Esophagus (tissue), 2 donors: Measurements from ENCODE around the gene IL1RN. TPM values are rescaled to one million over a fixed set of nuclear protein-coding genes. Genes with fewer than 3 reads are reported as not detected.

Experiments used
- H3K27ac ChIP-seq, 2 donors: one replicate each; pipeline ENCODE4 v1.5.1; 2013; ENCODE audit warnings: low read depth in 2 of 2, mild to moderate bottlenecking in 2 of 2, inconsistent platforms in 1 of 2, low read length in 1 of 2, moderate library complexity in 1 of 2
- H3K27me3 ChIP-seq, 2 donors: one replicate each; pipeline ENCODE4 v1.6.1; 2013; ENCODE audit warnings: low read length in 2 of 2, control low read depth in 1 of 2, mild to moderate bottlenecking in 1 of 2; ENCODE audit not compliant: insufficient read depth in 2 of 2, control insufficient read depth in 1 of 2
- H3K36me3 ChIP-seq, 2 donors: one replicate each; pipeline ENCODE4 v1.6.1; 2013; ENCODE audit warnings: low read length in 1 of 2; ENCODE audit not compliant: control insufficient read depth in 2 of 2, insufficient read depth in 2 of 2
- H3K4me1 ChIP-seq, 2 donors: one replicate each; pipeline ENCODE4 v1.6.1; 2013; ENCODE audit warnings: low read length in 1 of 2; ENCODE audit not compliant: control insufficient read depth in 2 of 2, insufficient read depth in 2 of 2
- H3K4me3 ChIP-seq, 2 donors: one replicate each; pipeline ENCODE4 v1.5.1; 2013; ENCODE audit warnings: low read length in 2 of 2, mild to moderate bottlenecking in 2 of 2, low read depth in 1 of 2, moderate library complexity in 1 of 2
- H3K9me3 ChIP-seq, 2 donors: one replicate each; pipeline ENCODE4 v1.6.1; 2013; ENCODE audit warnings: mild to moderate bottlenecking in 2 of 2, low read depth in 1 of 2, low read length in 1 of 2, moderate library complexity in 1 of 2; ENCODE audit not compliant: control insufficient read depth in 2 of 2, insufficient read depth in 1 of 2
- WGBS, 2 donors: extraction: QIAGEN DNeasy Blood & Tissue Kit; methylation state at CpG; one replicate each; pipeline ENCODE4 v1.1.7; 2013; 5-methylcytosine and 5-hydroxymethylcytosine counted together
- polyA plus RNA-seq, 2 donors: library from polyadenylated mRNA; stranded (reverse); fragments of 200-250 nt; gene quantifications; one replicate each; pipeline ENCODE4 v1.2.3, GENCODE V29; 2013
- donor health status: healthy with polysubstance abuse.
- donor health status: Bipolar disorder and iron deficiency.

IL1RN gene, protein sequence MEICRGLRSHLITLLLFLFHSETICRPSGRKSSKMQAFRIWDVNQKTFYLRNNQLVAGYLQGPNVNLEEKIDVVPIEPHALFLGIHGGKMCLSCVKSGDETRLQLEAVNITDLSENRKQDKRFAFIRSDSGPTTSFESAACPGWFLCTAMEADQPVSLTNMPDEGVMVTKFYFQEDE
- polyA plus RNA-seq: 1,000 to 10,000 TPM; 1,363 to 2,112 TPM

DNA sequence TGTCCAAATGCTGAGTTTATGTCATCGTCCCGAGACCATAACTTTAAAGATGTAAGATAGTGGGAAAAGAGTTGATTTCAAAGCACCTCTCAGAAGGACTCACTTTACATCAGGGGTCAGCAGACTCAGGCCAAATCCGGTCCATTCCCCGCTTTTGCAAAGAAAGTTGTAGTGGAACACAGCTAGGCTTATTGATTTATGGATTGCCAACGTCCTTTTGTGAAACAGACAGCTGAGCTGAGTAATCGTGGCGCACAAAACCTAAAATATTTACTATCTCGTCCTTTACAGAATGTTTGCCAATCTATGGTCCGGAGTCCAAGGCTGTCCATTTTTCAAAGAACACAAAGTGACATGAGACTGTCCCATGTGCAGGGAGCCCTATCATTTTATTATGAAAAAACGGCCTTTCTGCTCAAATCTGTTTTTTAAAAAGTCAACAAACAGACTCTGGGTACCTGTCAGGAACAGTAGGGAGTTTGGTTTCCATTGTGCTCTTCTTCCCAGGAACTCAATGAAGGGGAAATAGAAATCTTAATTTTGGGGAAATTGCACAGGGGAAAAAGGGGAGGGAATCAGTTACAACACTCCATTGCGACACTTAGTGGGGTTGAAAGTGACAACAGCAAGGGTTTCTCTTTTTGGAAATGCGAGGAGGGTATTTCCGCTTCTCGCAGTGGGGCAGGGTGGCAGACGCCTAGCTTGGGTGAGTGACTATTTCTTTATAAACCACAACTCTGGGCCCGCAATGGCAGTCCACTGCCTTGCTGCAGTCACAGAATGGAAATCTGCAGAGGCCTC is at the start of gene IL1RN:
IL1RN (plus strand) TSS at position 754 of the 801 bp plus-strand sequence; CDS start at position 781, 27 bp downstream.
- Histone ChIP-seq H3K27me3 (no peaks in the 10 kb centered on the region), H3K4me1 (peaks cover 2 to 3% of the 10 kb centered on the region in 2 donors), H3K36me3 (peaks cover 11 to 24% of the 10 kb centered on the region in 2 donors), H3K27ac (peak within 1 kb of the TSS in 1 of 2 donors; percentile 48), H3K4me3 (no peak within 1 kb of the TSS), H3K9me3 (no peaks in the 10 kb centered on the region)
- WGBS, 2 donors: 78 to 81% methylated on average over 16 of the region's 16 CpGs

DNA sequence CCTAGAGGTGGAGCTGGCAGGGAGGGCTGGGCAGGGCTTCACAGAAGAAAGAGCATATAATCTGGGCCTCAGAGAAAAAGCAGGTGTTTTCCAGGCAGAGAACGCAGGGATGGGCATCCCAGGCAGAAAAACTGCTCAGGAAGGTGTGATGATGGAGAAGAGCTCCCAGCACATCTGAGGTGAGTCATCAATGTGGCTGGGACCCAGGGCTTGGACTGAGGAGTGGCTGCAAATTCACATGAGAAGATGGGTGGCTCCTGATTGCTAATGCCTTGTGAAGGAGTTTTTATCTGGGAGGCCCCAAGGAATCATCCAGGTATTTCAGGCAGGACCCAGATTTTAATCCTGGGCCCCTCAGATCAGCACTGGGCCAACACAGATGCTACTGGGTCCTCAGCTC is 49.5 kb upstream of the IL1RN start:
- H3K27ac ChIP-seq: peak overlapping the region; percentile 90 to 97
- H3K4me1 ChIP-seq: peaks cover 0 to 16% of the 10 kb centered on the region in 2 donors
- no peaks in the 10 kb centered on the region for H3K9me3 ChIP-seq
- WGBS, 2 donors: 43 to 48% methylated on average over 1 of the region's 1 CpG
- no peak overlapping the region for H3K4me3 ChIP-seq
- no peaks in the 10 kb centered on the region for H3K27me3 ChIP-seq
- no peaks in the 10 kb centered on the region for H3K36me3 ChIP-seq

DNA sequence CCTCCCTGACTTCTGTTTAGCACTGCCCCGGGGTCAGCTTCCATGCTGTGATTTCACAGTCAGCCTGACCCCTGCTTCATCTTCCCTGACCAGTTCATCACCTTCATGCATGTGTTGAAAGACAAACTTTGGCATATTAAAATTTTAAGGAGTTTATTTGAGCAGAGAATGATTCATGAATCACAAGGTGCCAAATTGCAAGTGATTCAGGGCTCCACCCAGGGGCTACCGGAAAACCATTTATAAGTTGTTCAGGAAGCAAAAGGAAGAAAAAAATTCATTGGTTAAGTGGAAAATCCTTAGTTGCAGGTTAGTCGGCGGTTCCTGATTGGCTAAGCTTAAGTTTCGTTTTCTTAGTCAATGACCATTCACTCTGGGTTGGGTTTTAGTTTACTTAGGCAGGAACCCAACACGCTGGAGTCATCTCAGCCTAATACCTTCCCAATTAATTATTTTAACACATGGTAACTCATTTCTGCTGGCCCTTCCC is 49.0 kb upstream of the IL1RN start:
- Histone ChIP-seq H3K9me3 (no peaks in the 10 kb centered on the region), H3K27ac (peak overlapping the region; percentile 90 to 97), H3K36me3 (no peaks in the 10 kb centered on the region), H3K4me1 (peaks cover 0 to 16% of the 10 kb centered on the region in 2 donors), H3K27me3 (no peaks in the 10 kb centered on the region), H3K4me3 (no peak overlapping the region)
- WGBS, 2 donors: 30 to 41% methylated on average over 6 of the region's 6 CpGs

DNA sequence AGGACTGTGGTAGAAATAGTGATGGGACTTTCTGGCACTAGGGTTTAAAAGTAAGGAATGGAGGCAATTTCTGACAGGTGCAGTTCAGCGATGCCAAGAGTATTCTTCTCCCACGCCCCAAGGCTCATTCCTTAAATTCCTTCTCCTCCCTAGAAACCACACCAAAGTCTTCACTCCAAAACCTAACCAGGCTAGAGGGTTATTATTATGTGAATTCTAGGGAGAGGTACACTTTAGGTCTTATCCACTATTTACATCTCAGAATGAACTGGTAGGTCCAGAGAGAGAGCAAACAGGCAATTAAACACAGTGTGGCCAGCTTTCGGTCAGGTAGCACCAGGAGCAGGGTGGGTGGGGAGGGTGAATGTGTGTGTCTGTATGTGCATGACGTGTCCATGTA is 48.3 kb upstream of the IL1RN start:
- 47 to 72% methylated on average over 4 of the region's 4 CpGs for WGBS, 2 donors
- H3K27me3 ChIP-seq: no peaks in the 10 kb centered on the region
- peaks cover 0 to 13% of the 10 kb centered on the region in 2 donors for H3K4me1 ChIP-seq
- H3K27ac ChIP-seq: peak overlapping the region; percentile 90 to 92
- no peaks in the 10 kb centered on the region for H3K9me3 ChIP-seq
- no peak overlapping the region for H3K4me3 ChIP-seq
- no peaks in the 10 kb centered on the region for H3K36me3 ChIP-seq

DNA sequence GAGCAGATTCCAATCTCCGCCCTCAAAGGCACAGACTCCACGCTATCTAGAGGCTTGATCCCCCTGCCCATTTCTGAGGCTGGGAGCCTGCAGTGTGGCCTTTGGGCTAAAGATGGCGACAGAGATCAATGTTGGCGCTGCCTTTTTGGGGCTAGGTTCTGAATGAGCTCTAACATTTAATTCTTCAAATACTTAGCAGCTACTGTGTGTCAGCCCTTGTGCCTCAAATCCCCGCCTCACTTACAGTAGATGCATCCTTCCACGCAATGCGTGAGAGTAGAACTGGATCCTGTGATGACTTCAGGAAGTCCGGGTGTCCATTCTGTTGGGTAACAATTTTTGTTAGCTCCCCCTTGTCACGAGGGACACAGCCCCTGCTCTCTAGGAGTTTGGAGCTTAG is 47.3 kb upstream of the IL1RN start:
- Histone ChIP-seq H3K27ac (peak overlapping the region; percentile 57 to 79), H3K4me3 (no peak overlapping the region), H3K36me3 (no peaks in the 10 kb centered on the region), H3K9me3 (no peaks in the 10 kb centered on the region), H3K4me1 (peaks cover 0 to 5% of the 10 kb centered on the region in 2 donors), H3K27me3 (no peaks in the 10 kb centered on the region)
- 38 to 45% methylated on average over 9 of the region's 9 CpGs for whole genome bisulfite sequencing, 2 donors

DNA sequence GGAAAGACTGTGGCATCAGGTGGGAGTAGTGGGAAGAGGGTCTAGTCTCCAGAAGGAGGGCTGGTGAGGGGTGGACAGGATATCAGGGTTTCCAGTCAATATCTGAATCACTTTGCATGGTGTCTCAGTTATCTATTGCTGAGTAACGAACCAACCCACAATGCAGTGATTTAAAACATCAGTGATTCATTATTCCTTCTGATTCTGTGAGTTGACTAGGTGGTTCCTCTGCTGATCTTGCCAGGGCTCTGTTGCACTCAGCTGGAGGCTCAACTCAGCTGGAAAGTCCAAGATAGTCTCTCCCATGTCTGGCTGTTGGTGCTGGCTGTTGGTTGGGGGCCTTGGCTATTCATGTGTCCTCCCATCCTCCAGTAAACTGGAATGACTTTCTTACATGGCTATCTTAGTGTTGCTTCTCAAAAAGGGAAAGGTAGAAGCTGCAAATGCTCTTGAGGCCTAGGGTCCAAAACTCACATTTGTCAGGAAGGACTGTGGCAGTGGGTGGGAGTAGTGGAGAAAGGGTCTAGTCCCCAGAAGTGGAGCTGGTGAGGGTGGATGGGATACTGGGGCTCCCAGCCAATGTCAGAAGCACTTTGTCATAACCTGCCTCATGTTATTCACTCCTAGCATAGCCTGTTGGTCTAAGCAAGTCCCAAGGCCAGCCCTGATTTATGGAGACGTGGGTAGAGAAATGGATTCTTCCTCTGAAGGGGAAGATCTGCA is 45.7 kb upstream of the IL1RN start:
- no peaks in the 10 kb centered on the region for H3K27me3 ChIP-seq
- no peak overlapping the region for H3K4me3 ChIP-seq
- peaks cover 0 to 5% of the 10 kb centered on the region in 2 donors for H3K4me1 ChIP-seq
- no peaks in the 10 kb centered on the region for H3K9me3 ChIP-seq
- H3K27ac ChIP-seq: peak overlapping the region in 1 of 2 donors; percentile 44
- no peaks in the 10 kb centered on the region for H3K36me3 ChIP-seq
- WGBS, 2 donors: 50 to 66% methylated on average over 2 of the region's 2 CpGs

DNA sequence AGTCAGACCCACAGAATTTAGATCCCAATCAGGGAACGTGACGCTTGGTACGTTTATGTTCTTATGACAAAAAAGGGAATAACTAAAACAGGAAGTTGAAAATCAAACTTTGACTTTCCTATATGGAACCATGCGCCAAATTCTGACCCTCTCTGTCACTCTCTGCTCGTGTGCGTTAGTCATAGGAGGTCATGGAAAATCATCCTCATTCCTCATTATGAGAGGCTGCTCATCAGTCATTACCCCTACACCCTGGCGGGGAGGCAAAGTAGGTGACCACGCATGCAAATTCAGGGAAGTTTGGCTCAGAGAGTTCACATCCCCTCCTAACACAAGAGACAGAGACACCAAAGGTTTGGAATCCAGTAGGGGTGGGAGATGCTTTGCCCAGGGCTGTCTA is 44.1 kb upstream of the IL1RN start:
- 69 to 72% methylated on average over 8 of the region's 8 CpGs for WGBS, 2 donors
- H3K9me3 ChIP-seq: no peaks in the 10 kb centered on the region
- H3K4me1 ChIP-seq: peaks cover 0 to 2% of the 10 kb centered on the region in 2 donors
- no peaks in the 10 kb centered on the region for H3K36me3 ChIP-seq
- H3K4me3 ChIP-seq: no peak overlapping the region
- no peaks in the 10 kb centered on the region for H3K27me3 ChIP-seq
- H3K27ac ChIP-seq: no peak overlapping the region

DNA sequence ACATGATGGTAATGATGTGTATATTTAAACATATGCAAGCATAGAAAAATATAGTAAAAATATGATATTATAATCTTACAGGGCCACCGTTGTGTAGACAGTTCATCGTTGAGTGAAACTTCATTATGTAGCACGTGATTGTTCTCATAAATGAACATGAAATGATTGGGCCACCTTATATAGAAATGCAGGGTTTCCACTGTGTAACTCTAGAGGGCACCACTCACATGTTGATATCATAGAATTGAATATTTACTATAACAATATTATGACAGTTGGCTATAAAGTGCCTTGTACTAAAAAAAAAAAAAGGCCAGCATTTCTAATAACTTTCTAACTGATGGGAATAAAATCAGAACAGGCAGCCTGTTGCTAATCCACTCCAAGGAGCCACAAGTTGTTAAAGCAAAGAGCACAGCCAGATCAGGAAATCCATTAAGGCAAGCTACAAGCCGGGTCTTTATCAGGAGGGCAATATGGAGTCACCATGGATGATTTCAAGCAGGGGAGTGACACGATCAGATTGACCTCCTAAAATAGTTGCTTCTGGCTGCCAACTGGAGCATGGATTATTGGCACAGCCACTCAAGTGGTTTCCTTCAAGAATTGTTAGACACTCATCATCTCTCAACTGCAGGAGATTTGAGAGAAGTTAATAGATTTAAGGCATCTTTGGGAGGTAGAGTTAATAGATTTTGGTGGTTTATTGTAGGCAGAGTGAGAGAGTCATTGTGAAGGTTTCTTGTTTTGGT is 43.0 kb upstream of the IL1RN start:
- Histone ChIP-seq H3K36me3 (no peaks in the 10 kb centered on the region), H3K9me3 (no peaks in the 10 kb centered on the region), H3K4me1 (peaks cover 0 to 2% of the 10 kb centered on the region in 2 donors), H3K27ac (peak overlapping the region; percentile 36 to 39), H3K4me3 (no peak overlapping the region), H3K27me3 (no peaks in the 10 kb centered on the region)
- 41% methylated on average over 5 of the region's 5 CpGs for WGBS, 2 donors

DNA sequence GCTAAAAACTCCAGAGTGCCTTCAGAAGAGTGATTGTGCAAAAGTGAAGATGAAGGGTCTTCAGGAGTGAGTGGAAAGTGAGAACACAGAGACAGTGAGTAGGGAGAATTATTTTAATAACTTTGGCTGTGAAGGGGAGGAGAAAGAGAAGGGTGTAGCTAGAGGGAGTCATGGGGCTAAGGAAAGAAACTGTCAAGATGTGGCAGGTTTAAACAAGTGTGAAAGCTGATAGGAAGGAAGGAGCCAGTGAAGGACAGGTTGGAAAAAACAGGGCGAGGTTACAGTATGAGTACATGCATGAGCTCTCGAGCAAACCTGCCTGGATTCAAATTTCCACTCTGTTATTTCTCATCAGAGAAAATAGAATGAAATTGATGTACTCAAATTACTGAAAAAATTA is 41.9 kb upstream of the IL1RN start:
- 46 to 65% methylated on average over 2 of the region's 2 CpGs for WGBS, 2 donors
- H3K27me3 ChIP-seq: no peaks in the 10 kb centered on the region
- H3K27ac ChIP-seq: peak overlapping the region; percentile 72 to 84
- peaks cover 0 to 2% of the 10 kb centered on the region in 2 donors for H3K4me1 ChIP-seq
- H3K36me3 ChIP-seq: no peaks in the 10 kb centered on the region
- no peak overlapping the region for H3K4me3 ChIP-seq
- H3K9me3 ChIP-seq: no peaks in the 10 kb centered on the region
